ENCODE measurements around the gene EGFL7.

The EGFL7 gene

GRCh38 chr9:136645352-136645902 is 17.3 kb upstream of the EGFL7 start:
- no peak for DNase-seq

GRCh38 chr9:136645903-136646754 is 16.6 kb upstream of the EGFL7 start:
- DNase-seq, result no peak

GRCh38 chr9:136646827-136647711 is 15.6 kb upstream of the EGFL7 start:
- DNase-seq, result no peak

GRCh38 chr9:136648751-136649150 is 14.0 kb upstream of the EGFL7 start:
- DNase-seq, result no peak

GRCh38 chr9:136650021-136650420 is 12.7 kb upstream of the EGFL7 start:
- DNase-seq, result no peak

- DNase-seq, result no peak
Observed at GRCh38 chr9:136650648-136651047, 12.1 kb upstream of the EGFL7 start.

GRCh38 chr9:136651860-136652259 is 10.9 kb upstream of the EGFL7 start:
- DNase-seq, result no peak

GRCh38 chr9:136653323-136654079 is 9.2 kb upstream of the EGFL7 start:
- no peak for DNase-seq

- no peak for DNase-seq
Observed at GRCh38 chr9:136654820-136655535, 7.7 kb upstream of the EGFL7 start.

GRCh38 chr9:136655536-136656182 is 7.1 kb upstream of the EGFL7 start:
- no peak for DNase-seq

- no peak for DNase-seq
Observed at GRCh38 chr9:136656183-136656738, 6.5 kb upstream of the EGFL7 start.

GRCh38 chr9:136656795-136657611 is 5.7 kb upstream of the EGFL7 start:
- DNase-seq, result no peak

GRCh38 chr9:136657974-136658848 is 4.5 kb upstream of the EGFL7 start:
- no peak for DNase-seq

- DNase-seq, result no peak
Observed at GRCh38 chr9:136658849-136659535, 3.7 kb upstream of the EGFL7 start.

GRCh38 chr9:136659861-136660784 is 2.6 kb upstream of the EGFL7 start:
- DNase-seq, result no peak

- DNase-seq, result no peak
Observed at GRCh38 chr9:136660971-136661550, 1.7 kb upstream of the EGFL7 start.

Measured in activated effector memory CD4-positive, alpha-beta T cell treated with Interleukin-2 at 50 U/mL for 16 hours (primary cell).